Measurements from ENCODE around the gene LRRC43. TPM values are rescaled to one million over a fixed set of nuclear protein-coding genes. Genes with fewer than 3 reads are reported as not detected.

The LRRC43 gene
- total RNA-seq, 1 experiment from 2014 or later, result 0.66 TPM

DNA sequence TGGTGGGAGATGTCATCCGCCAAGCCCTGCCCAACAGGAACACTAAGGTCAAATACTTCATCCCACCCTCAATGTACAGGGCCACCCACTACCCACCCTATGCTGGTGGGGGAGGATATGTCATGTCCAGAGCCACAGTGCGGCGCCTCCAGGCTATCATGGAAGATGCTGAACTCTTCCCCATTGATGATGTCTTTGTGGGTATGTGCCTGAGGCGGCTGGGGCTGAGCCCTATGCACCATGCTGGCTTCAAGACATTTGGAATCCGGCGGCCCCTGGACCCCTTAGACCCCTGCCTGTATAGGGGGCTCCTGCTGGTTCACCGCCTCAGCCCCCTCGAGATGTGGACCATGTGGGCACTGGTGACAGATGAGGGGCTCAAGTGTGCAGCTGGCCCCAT is 24.1 kb downstream of the LRRC43 start:
- peaks cover 12% of the 10 kb centered on the region; the same call in 1 of the 2 replicates for H4K20me1 ChIP-seq (ENCODE audit: low read length)
- no peak overlapping the region for H2AFZ ChIP-seq (ENCODE audit: low read length)
- no peaks in the 10 kb centered on the region for H3K27me3 ChIP-seq (ENCODE audit: low read length)
- ChIA-PET POLR2A (ENCODE audit: unreplicated experiment) (interaction anchor here (0.5 kb wide), 1 partner anchor 1916 kb away, joined by 10 read pairs; the partner anchor contains the start of gene RNU4-2), CTCF (no interaction called here)
- no peaks in the 10 kb centered on the region for H3K79me2 ChIP-seq (ENCODE audit: low read length)
- H3K9me3 ChIP-seq (ENCODE audit: low read length), result no peaks in the 10 kb centered on the region
- H3K4me3 ChIP-seq (ENCODE audit: low read length), result no peak overlapping the region
- intact Hi-C loops (cut with micrococcal nuclease), result no loop called here
- no peak overlapping the region for H3K27ac ChIP-seq (ENCODE audit: low read length)
- no peak for ATAC-seq
- BruUV-seq (replicated peaks), result no TSS peak
- DNase-seq, result no peak
- H3K9ac ChIP-seq (ENCODE audit: low read length), result no peak overlapping the region
- TF ChIP-seq EZH2phosphoT487 (IDR thresholded peaks at IDR 0.05; ENCODE audit: borderline replicate concordance, low read length), result no peak
- no peak for TF ChIP-seq EZH2 (IDR thresholded peaks at IDR 0.05; ENCODE audit: low read length, unreplicated experiment)
- TF ChIP-seq, protein P1, sequence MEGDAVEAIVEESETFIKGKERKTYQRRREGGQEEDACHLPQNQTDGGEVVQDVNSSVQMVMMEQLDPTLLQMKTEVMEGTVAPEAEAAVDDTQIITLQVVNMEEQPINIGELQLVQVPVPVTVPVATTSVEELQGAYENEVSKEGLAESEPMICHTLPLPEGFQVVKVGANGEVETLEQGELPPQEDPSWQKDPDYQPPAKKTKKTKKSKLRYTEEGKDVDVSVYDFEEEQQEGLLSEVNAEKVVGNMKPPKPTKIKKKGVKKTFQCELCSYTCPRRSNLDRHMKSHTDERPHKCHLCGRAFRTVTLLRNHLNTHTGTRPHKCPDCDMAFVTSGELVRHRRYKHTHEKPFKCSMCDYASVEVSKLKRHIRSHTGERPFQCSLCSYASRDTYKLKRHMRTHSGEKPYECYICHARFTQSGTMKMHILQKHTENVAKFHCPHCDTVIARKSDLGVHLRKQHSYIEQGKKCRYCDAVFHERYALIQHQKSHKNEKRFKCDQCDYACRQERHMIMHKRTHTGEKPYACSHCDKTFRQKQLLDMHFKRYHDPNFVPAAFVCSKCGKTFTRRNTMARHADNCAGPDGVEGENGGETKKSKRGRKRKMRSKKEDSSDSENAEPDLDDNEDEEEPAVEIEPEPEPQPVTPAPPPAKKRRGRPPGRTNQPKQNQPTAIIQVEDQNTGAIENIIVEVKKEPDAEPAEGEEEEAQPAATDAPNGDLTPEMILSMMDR (conservative IDR thresholded peaks at IDR 0.05; ENCODE audit: low read depth, low read length), result no peak
- no peaks in the 10 kb centered on the region for H3K4me1 ChIP-seq (ENCODE audit: insufficient read depth, low read length)
- H3K9me2 ChIP-seq (replicated peaks; ENCODE audit: low read length), result no peaks in the 10 kb centered on the region
- H3K36me3 ChIP-seq (ENCODE audit: low read depth, low read length), result peaks cover 34% of the 10 kb centered on the region
- no peaks in the 10 kb centered on the region for H3F3A ChIP-seq (ENCODE audit: low read length, unreplicated experiment)
- no peak overlapping the region for H3K4me2 ChIP-seq (ENCODE audit: low read length)

DNA sequence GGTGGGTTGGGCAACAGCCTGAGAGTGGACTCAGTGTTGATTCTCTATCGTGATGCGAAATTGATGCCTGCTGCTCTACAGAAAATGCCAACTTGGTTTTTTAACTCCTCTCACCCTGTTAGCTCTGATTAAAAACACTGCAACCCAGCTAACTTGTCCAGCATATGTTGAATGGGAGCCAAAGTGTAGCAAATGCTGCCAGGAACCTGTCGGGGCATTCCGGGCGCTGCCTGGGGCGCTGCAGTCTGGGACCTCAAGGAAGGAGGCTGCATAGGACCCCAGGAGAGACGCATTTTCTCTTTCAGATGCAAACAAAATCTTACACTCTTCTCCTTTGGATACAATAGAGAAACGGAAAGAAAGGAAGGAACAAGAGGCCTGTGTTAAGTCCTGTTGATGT is 24.5 kb downstream of the LRRC43 start:
- no peak overlapping the region for H3K4me2 ChIP-seq (ENCODE audit: low read length)
- TF ChIP-seq, protein P1 (conservative IDR thresholded peaks at IDR 0.05; ENCODE audit: low read depth, low read length), result no peak
- no peak for TF ChIP-seq EZH2phosphoT487 (IDR thresholded peaks at IDR 0.05; ENCODE audit: borderline replicate concordance, low read length)
- TF ChIP-seq EZH2 (IDR thresholded peaks at IDR 0.05; ENCODE audit: low read length, unreplicated experiment), result no peak
- no TSS peak for BruUV-seq (replicated peaks)
- DNase-seq, result no peak
- H3K27me3 ChIP-seq (ENCODE audit: low read length), result no peaks in the 10 kb centered on the region
- H3K9me3 ChIP-seq (ENCODE audit: low read length), result no peaks in the 10 kb centered on the region
- H4K20me1 ChIP-seq (ENCODE audit: low read length), result peaks cover 12% of the 10 kb centered on the region; the same call in 1 of the 2 replicates
- H2AFZ ChIP-seq (ENCODE audit: low read length), result no peak overlapping the region
- no peak overlapping the region for H3K4me3 ChIP-seq (ENCODE audit: low read length)
- ChIA-PET POLR2A (ENCODE audit: unreplicated experiment) (interaction anchor here (0.5 kb wide), 1 partner anchor 1916 kb away, joined by 10 read pairs; the partner anchor contains the start of gene RNU4-2), CTCF (no interaction called here)
- intact Hi-C loops (cut with micrococcal nuclease), result no loop called here
- no peak overlapping the region for H3K27ac ChIP-seq (ENCODE audit: low read length)
- H3K9ac ChIP-seq (ENCODE audit: low read length), result no peak overlapping the region
- no peaks in the 10 kb centered on the region for H3K4me1 ChIP-seq (ENCODE audit: insufficient read depth, low read length)
- no peak for ATAC-seq
- H3F3A ChIP-seq (ENCODE audit: low read length, unreplicated experiment), result no peaks in the 10 kb centered on the region
- no peaks in the 10 kb centered on the region for H3K9me2 ChIP-seq (replicated peaks; ENCODE audit: low read length)
- H3K79me2 ChIP-seq (ENCODE audit: low read length), result no peaks in the 10 kb centered on the region
- H3K36me3 ChIP-seq (ENCODE audit: low read depth, low read length), result peaks cover 38% of the 10 kb centered on the region

DNA sequence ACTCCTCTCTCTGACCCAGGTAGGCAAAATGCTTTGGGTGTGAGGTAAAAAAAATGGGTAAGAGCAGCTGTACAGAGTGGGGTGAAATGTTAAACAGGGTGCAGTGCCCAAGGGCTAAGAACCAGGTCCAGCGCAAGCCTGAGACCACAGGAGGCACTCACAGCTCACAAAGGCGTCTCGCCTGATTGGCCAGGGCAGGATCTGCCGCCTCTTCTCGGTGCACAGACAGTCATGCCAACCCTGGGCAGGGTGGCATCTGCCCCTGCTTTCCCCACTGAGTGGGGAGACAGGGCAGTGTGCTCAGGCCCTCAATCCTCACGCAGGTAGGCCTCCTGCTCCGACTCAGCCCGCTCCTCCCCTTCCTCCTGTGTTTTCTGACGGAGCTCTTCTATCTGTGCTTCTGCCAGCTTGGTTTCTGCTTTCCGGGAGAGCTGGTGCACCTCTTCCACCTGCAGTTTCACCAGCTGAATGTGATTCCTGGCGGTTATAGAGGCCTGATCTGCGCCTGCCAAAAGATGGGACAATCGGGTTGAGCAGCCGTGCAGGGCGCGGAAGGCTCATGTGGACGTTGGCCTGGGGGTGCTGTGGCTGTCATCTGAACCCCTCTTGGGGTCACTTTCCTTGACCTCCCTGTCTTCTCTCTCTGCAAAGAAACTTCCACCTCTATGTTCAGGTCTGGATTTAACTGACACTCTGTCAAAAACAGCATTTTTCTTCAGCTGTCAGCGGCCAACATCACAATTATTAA is 25.3 kb downstream of the LRRC43 start:
- Histone ChIP-seq H3K4me2 (ENCODE audit: low read length) (no peak overlapping the region), H3K4me3 (ENCODE audit: low read length) (no peak overlapping the region), H4K20me1 (ENCODE audit: low read length) (peaks cover 12% of the 10 kb centered on the region; the same call in 1 of the 2 replicates), H3K4me1 (ENCODE audit: insufficient read depth, low read length) (no peaks in the 10 kb centered on the region), H3K27ac (ENCODE audit: low read length) (no peak overlapping the region), H3K9me3 (ENCODE audit: low read length) (no peaks in the 10 kb centered on the region), H3K9me2 (replicated peaks; ENCODE audit: low read length) (no peaks in the 10 kb centered on the region), H3K36me3 (ENCODE audit: low read depth, low read length) (peaks cover 44% of the 10 kb centered on the region), H3K9ac (ENCODE audit: low read length) (no peak overlapping the region), H3F3A (ENCODE audit: low read length, unreplicated experiment) (no peaks in the 10 kb centered on the region), H3K27me3 (ENCODE audit: low read length) (no peaks in the 10 kb centered on the region), H3K79me2 (ENCODE audit: low read length) (no peaks in the 10 kb centered on the region), H2AFZ (ENCODE audit: low read length) (no peak overlapping the region)
- TF ChIP-seq, protein P1 (conservative IDR thresholded peaks at IDR 0.05; ENCODE audit: low read depth, low read length), result no peak
- no peak for TF ChIP-seq EZH2phosphoT487 (IDR thresholded peaks at IDR 0.05; ENCODE audit: borderline replicate concordance, low read length)
- no peak for TF ChIP-seq EZH2 (IDR thresholded peaks at IDR 0.05; ENCODE audit: low read length, unreplicated experiment)
- ChIA-PET POLR2A (ENCODE audit: unreplicated experiment) (interaction anchor here (0.6 kb wide), 1 partner anchor 8 kb away, joined by 5 read pairs; no protein-coding TSS in a partner anchor), CTCF (no interaction called here)
- DNase-seq (no peak), ATAC-seq (no peak)
- intact Hi-C loops (cut with micrococcal nuclease), result no loop called here
- no TSS peak for BruUV-seq (replicated peaks)
